IMR-90 (cell line): Measurements from ENCODE around the gene GNL1. TPM values are rescaled to one million over a fixed set of nuclear protein-coding genes. Genes with fewer than 3 reads are reported as not detected.

Source experiments
- ATAC-seq: fragments of 200-7000 bp; cut with Tn5 transposase; 2 replicates; pipeline ENCODE4 v1.9.1; 2020; ENCODE audit warnings: low read depth, mild to moderate bottlenecking, moderate library complexity
- BruUV-seq: library from RNA; stranded (reverse); fragments of 400-500 nt; replicated peaks from 2 replicates; lab custom pipeline; 2021; lab: Mats Ljungman, UMichigan
- CTCF ChIA-PET: fragments of 300-600 bp; formaldehyde crosslinking; extraction: SDS; loops from one replicate; lab custom pipeline; 2021; ENCODE audit warnings: antibody characterized with exemption; lab: Yijun Ruan, JAX
- POLR2A ChIA-PET: fragments of 300-600 bp; sonication (Branson Sonifier 250); formaldehyde crosslinking; loops from one replicate; lab custom pipeline; 2022; ENCODE audit warnings: antibody characterized with exemption; ENCODE audit not compliant: unreplicated experiment; lab: Charles Lee
- DNase-seq: peaks from one replicate; pipeline ENCODE4 v3.0.0; 2013
- H2AFZ ChIP-seq: replicated peaks from 2 replicates; pipeline ENCODE3; 2013; ENCODE audit warnings: low read length, mild to moderate bottlenecking; ENCODE audit not compliant: poor library complexity
- H2AK5ac ChIP-seq: 2 replicates; pipeline ENCODE4 v1.6.1; 2013; ENCODE audit warnings: low read depth, low read length, inconsistent platforms
- H2AK9ac ChIP-seq: replicated peaks from 2 replicates; pipeline ENCODE3; 2013; ENCODE audit warnings: mild to moderate bottlenecking, low read depth, low read length, moderate library complexity; ENCODE audit not compliant: poor library complexity
- H2BK120ac ChIP-seq: 2 replicates; pipeline ENCODE4 v1.6.1; 2013; ENCODE audit warnings: low read depth, low read length, inconsistent platforms
- H2BK15ac ChIP-seq: 3 replicates; pipeline ENCODE4 v1.6.1; 2013; ENCODE audit warnings: low read depth, low read length, inconsistent platforms
- H2BK20ac ChIP-seq: 2 replicates; pipeline ENCODE4 v1.6.1; 2013; ENCODE audit warnings: low read depth, mild to moderate bottlenecking, inconsistent platforms, low read length, moderate library complexity
- H2BK5ac ChIP-seq: 2 replicates; pipeline ENCODE4 v1.6.1; 2013; ENCODE audit warnings: mild to moderate bottlenecking, low read depth, low read length, inconsistent platforms; ENCODE audit not compliant: poor library complexity, severe bottlenecking
- H3K14ac ChIP-seq: replicated peaks from 2 replicates; pipeline ENCODE4 v1.6.1; 2013; ENCODE audit warnings: low read depth, low read length, inconsistent platforms
- H3K18ac ChIP-seq: 2 replicates; pipeline ENCODE4 v1.6.1; 2013; ENCODE audit warnings: low read depth, low read length, control low read depth
- H3K23ac ChIP-seq: 2 replicates; pipeline ENCODE4 v1.6.1; 2013; ENCODE audit warnings: low read depth, low read length, inconsistent platforms
- H3K27ac ChIP-seq: 2 replicates; pipeline ENCODE4 v1.5.1; 2013; ENCODE audit warnings: mild to moderate bottlenecking, control low read depth, low read length; ENCODE audit not compliant: insufficient read depth
- H3K27me3 ChIP-seq: 2 replicates; pipeline ENCODE4 v1.6.1; 2013; ENCODE audit warnings: low read length; ENCODE audit not compliant: control insufficient read depth, insufficient read depth
- H3K36me3 ChIP-seq: 2 replicates; pipeline ENCODE4 v1.6.1; 2013; ENCODE audit warnings: low read length, mixed read lengths; ENCODE audit not compliant: control insufficient read depth, insufficient read depth
- H3K4ac ChIP-seq: 2 replicates; pipeline ENCODE4 v1.6.1; 2013; ENCODE audit warnings: low read depth, low read length, inconsistent platforms
- H3K4me1 ChIP-seq: 2 replicates; pipeline ENCODE4 v1.6.1; 2013; ENCODE audit warnings: low read length, mixed read lengths; ENCODE audit not compliant: control insufficient read depth, insufficient read depth
- H3K4me2 ChIP-seq: 2 replicates; pipeline ENCODE4 v1.6.1; 2013; ENCODE audit warnings: low read depth, mild to moderate bottlenecking, control low read depth, low read length, moderate library complexity
- H3K4me3 ChIP-seq: 2 replicates; pipeline ENCODE4 v1.5.1; 2013; ENCODE audit warnings: low read depth, mild to moderate bottlenecking, control low read depth, low read length, moderate library complexity; ENCODE audit not compliant: insufficient read depth
- H3K56ac ChIP-seq: 2 replicates; pipeline ENCODE4 v1.6.1; 2013; ENCODE audit warnings: low read length, inconsistent platforms; ENCODE audit not compliant: insufficient read depth; ENCODE audit errors: extremely low read depth
- H3K79me1 ChIP-seq, 2 experiments: 2 replicates each; pipeline ENCODE4 v1.6.1; 2013; ENCODE audit warnings: low read length in 2 of 2, inconsistent platforms in 1 of 2, low read depth in 1 of 2
- H3K9ac ChIP-seq: 2 replicates; pipeline ENCODE4 v1.6.1; 2013; ENCODE audit warnings: low read depth, low read length, control low read depth
- H3K9me1 ChIP-seq: 2 replicates; pipeline ENCODE4 v1.6.1; 2013; ENCODE audit warnings: low read length, inconsistent platforms; ENCODE audit not compliant: insufficient read depth
- H3K9me3 ChIP-seq: 2 replicates; pipeline ENCODE4 v1.6.1; 2013; ENCODE audit warnings: low read length; ENCODE audit not compliant: control insufficient read depth, insufficient read depth
- H4K20me1 ChIP-seq: 2 replicates; pipeline ENCODE4 v1.6.1; 2013; ENCODE audit warnings: low read length, inconsistent platforms; ENCODE audit not compliant: insufficient read depth
- H4K5ac ChIP-seq: 2 replicates; pipeline ENCODE4 v1.6.1; 2013; ENCODE audit warnings: mild to moderate bottlenecking, low read depth, low read length, control low read depth
- H4K8ac ChIP-seq, 2 experiments: 2 replicates each; pipeline ENCODE4 v1.6.1; 2013; ENCODE audit warnings: low read depth in 2 of 2, low read length in 2 of 2, control low read depth in 1 of 2, inconsistent platforms in 1 of 2
- H4K91ac ChIP-seq: 2 replicates; pipeline ENCODE4 v1.6.1; 2013; ENCODE audit warnings: low read depth, low read length, inconsistent platforms; ENCODE audit not compliant: insufficient read depth
- BHLHE40 ChIP-seq: fragments of 150-350 bp; IDR thresholded peaks from 2 replicates; pipeline ENCODE4 v1.6.1; 2016; ENCODE audit warnings: mild to moderate bottlenecking, low read depth, low read length
- CEBPB ChIP-seq: IDR thresholded peaks from 2 replicates; pipeline ENCODE4 v1.6.1; 2012; ENCODE audit warnings: low read depth, low read length, improper control_type of control experiment
- CHD1 ChIP-seq: IDR thresholded peaks from 2 replicates; pipeline ENCODE4 v1.6.1; 2012; ENCODE audit warnings: low read depth, low read length, improper control_type of control experiment
- FOS ChIP-seq: fragments of 150-350 bp; IDR thresholded peaks from 2 replicates; pipeline ENCODE4 v1.6.1; 2016; ENCODE audit warnings: low read depth, low read length
- MXI1 ChIP-seq: IDR thresholded peaks from 2 replicates; pipeline ENCODE4 v1.6.1; 2012; ENCODE audit warnings: low read depth, mild to moderate bottlenecking, low read length, moderate library complexity, borderline replicate concordance
- NFE2L2 ChIP-seq: fragments of 150-350 bp; IDR thresholded peaks from 2 replicates; pipeline ENCODE4 v1.6.1; 2016; ENCODE audit warnings: low read depth, mild to moderate bottlenecking, low read length
- POLR2A ChIP-seq: IDR thresholded peaks from 2 replicates; pipeline ENCODE4 v1.6.1; 2012; ENCODE audit warnings: mild to moderate bottlenecking, low read depth, low read length
- SMC3 ChIP-seq: fragments of 150-350 bp; IDR thresholded peaks from 2 replicates; pipeline ENCODE4 v1.6.1; 2016; ENCODE audit warnings: low read depth, mild to moderate bottlenecking, antibody characterized with exemption, low read length, moderate library complexity
- USF2 ChIP-seq: fragments of 150-350 bp; IDR thresholded peaks from 2 replicates; pipeline ENCODE4 v1.6.1; 2017; ENCODE audit warnings: mild to moderate bottlenecking, antibody characterized with exemption, low read length, low read depth
- WGBS, 2 experiments: methylation state at CpG; one replicate each; pipeline versions ENCODE4 v1.1.5 to v1.1.7; 2013; ENCODE audit warnings: missing lambda C conversion rate in 2 of 2; ENCODE audit not compliant: insufficient read length in 1 of 2; ENCODE audit errors: extremely low coverage in 2 of 2; 5-methylcytosine and 5-hydroxymethylcytosine counted together
- dilution Hi-C: fragments of 300-500 bp; cut with HindIII; formaldehyde crosslinking; loops from one replicate; pipeline ENCODE4 v1.14.3; 2018; ENCODE audit warnings: low sequenced_read_pairs; ENCODE audit not compliant: unreplicated experiment
- in situ Hi-C: fragments of 300-500 bp; cut with MboI; formaldehyde crosslinking; loops from 3 replicates; pipeline ENCODE4 v1.14.3; 2019; ENCODE audit warnings: low sequenced_read_pairs, inconsistent platforms, mixed read lengths
- intact Hi-C: fragments of 100-400 bp; cut with micrococcal nuclease; formaldehyde crosslinking; loops from 2 replicates; pipeline ENCODE4 v1.10.0; 2022
- polyA plus RNA-seq, 3 experiments: library from polyadenylated mRNA; depleted of rRNA; stranded (reverse); fragments of >200 nt; gene quantifications; 2 replicates each; pipeline ENCODE4 v1.2.3, GENCODE V29; 2012; ENCODE audit warnings: low replicate concordance in 1 of 3
- total RNA-seq: library from RNA; depleted of rRNA; stranded (reverse); fragments of >200 nt; gene quantifications from 2 replicates; pipeline ENCODE4 v1.2.3, GENCODE V29; 2012
- TF ChIP-seq, protein P1 (sequence below): fragments of 150-350 bp; IDR thresholded peaks from 2 replicates; pipeline ENCODE4 v1.6.1; 2016; ENCODE audit warnings: low read depth, mild to moderate bottlenecking, low read length, moderate library complexity, borderline replicate concordance
- TF ChIP-seq, protein P2 (sequence below): conservative IDR thresholded peaks from 2 replicates; pipeline ENCODE4 v1.5.1; 2012; ENCODE audit warnings: mild to moderate bottlenecking, low read depth, low read length, improper control_type of control experiment

GNL1 gene
- total and polyA plus RNA-seq, 2 of the 4 experiments (the other 2 are of a cell fraction), result 40.5 to 44.0 TPM

- CTCF ChIA-PET, result interaction anchor here (0.6 to 1.4 kb wide), 2 partner anchors 13 to 497 kb away, joined by 6 to 8 read pairs; no protein-coding TSS in a partner anchor
- Histone ChIP-seq H3K9me3 (no peaks in the 10 kb centered on the region), H2AK5ac (no peak overlapping the region), H4K8ac (no peak overlapping the region), H2BK5ac (no peak overlapping the region), H3K56ac (no peak overlapping the region), H2AK9ac (no peak overlapping the region), H4K91ac (no peak overlapping the region), H3K4me3 (no peak overlapping the region), H4K20me1 (peaks cover 44% of the 10 kb centered on the region), H4K5ac (no peak overlapping the region), H3K27me3 (no peaks in the 10 kb centered on the region), H3K4me1 (no peaks in the 10 kb centered on the region), H2BK20ac (no peak overlapping the region), H3K23ac (no peak overlapping the region), H2BK15ac (no peak overlapping the region), H3K14ac (no peak overlapping the region), H2AFZ (no peak overlapping the region), H2BK120ac (no peak overlapping the region), H3K79me1 (peaks cover under 1 to 31% of the 10 kb centered on the region in 2 experiments; a peak in 2 of 4 replicates), H3K36me3 (peaks cover 49% of the 10 kb centered on the region), H3K18ac (no peak overlapping the region), H3K4me2 (no peak overlapping the region), H3K27ac (no peak overlapping the region), H3K9me1 (0 out of 2 replicates have a peak, but pooled peaks cover 5% of the 10 kb centered on the region), H3K9ac (no peak overlapping the region), H3K4ac (no peak overlapping the region)
- no TSS peak for BruUV-seq
- DNase-seq (no peak), ATAC-seq (no peak)
- POLR2A ChIA-PET, result interaction anchor here (0.6 to 2.9 kb wide), 3 partner anchors 13 to 20 kb away, joined by 8 to 14 read pairs (median 11); no protein-coding TSS in a partner anchor
- intact Hi-C loops, result no loop called here
- TF ChIP-seq FOS, result no peak
- TF ChIP-seq CEBPB, result no peak
- TF ChIP-seq, protein P1, sequence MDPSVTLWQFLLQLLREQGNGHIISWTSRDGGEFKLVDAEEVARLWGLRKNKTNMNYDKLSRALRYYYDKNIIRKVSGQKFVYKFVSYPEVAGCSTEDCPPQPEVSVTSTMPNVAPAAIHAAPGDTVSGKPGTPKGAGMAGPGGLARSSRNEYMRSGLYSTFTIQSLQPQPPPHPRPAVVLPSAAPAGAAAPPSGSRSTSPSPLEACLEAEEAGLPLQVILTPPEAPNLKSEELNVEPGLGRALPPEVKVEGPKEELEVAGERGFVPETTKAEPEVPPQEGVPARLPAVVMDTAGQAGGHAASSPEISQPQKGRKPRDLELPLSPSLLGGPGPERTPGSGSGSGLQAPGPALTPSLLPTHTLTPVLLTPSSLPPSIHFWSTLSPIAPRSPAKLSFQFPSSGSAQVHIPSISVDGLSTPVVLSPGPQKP, result no peak
- no peak for TF ChIP-seq USF2
- TF ChIP-seq, protein P2, sequence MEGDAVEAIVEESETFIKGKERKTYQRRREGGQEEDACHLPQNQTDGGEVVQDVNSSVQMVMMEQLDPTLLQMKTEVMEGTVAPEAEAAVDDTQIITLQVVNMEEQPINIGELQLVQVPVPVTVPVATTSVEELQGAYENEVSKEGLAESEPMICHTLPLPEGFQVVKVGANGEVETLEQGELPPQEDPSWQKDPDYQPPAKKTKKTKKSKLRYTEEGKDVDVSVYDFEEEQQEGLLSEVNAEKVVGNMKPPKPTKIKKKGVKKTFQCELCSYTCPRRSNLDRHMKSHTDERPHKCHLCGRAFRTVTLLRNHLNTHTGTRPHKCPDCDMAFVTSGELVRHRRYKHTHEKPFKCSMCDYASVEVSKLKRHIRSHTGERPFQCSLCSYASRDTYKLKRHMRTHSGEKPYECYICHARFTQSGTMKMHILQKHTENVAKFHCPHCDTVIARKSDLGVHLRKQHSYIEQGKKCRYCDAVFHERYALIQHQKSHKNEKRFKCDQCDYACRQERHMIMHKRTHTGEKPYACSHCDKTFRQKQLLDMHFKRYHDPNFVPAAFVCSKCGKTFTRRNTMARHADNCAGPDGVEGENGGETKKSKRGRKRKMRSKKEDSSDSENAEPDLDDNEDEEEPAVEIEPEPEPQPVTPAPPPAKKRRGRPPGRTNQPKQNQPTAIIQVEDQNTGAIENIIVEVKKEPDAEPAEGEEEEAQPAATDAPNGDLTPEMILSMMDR, result no peak
- no peak for TF ChIP-seq POLR2A
- TF ChIP-seq CHD1, result no peak
- no peak for TF ChIP-seq BHLHE40
- no peak for TF ChIP-seq NFE2L2
- no peak for TF ChIP-seq SMC3
- TF ChIP-seq MXI1, result no peak
- in situ Hi-C loops, result no loop called here
- dilution Hi-C loops, result no loop called here
- WGBS, 2 experiments, result 100% methylated on average over 5 of the region's 13 CpGs; no CpG with 5 or more reads in 1 of the 2 experiments
Measured at GRCh38 chr6:30599625-30600324, 43.5 kb upstream of the GNL1 start.
